SU-DHL-6 (cell line): ENCODE data around the gene PRM1.

Experiments
- EZH2phosphoT487 ChIP-seq: fragments of 200-600 bp; sonication (generic), shearing (Covaris generic); conservative IDR thresholded peaks from 2 replicates; pipeline ENCODE4 v1.6.1; 2018; ENCODE audit warnings: mild to moderate bottlenecking, antibody characterized with exemption, low read length, moderate library complexity, mixed read lengths
- TF ChIP-seq, protein P1 (sequence below): fragments of 200-600 bp; sonication (generic); IDR thresholded peaks from one replicate; pipeline ENCODE4 v1.5.1; 2017; ENCODE audit warnings: antibody characterized with exemption, mild to moderate bottlenecking, low read length, moderate library complexity; ENCODE audit not compliant: insufficient read depth, poor library complexity, severe bottlenecking

GRCh38 chr16:11285842-11286241 lies 4.7 kb upstream of the PRM1 start:
- TF ChIP-seq, protein P1, sequence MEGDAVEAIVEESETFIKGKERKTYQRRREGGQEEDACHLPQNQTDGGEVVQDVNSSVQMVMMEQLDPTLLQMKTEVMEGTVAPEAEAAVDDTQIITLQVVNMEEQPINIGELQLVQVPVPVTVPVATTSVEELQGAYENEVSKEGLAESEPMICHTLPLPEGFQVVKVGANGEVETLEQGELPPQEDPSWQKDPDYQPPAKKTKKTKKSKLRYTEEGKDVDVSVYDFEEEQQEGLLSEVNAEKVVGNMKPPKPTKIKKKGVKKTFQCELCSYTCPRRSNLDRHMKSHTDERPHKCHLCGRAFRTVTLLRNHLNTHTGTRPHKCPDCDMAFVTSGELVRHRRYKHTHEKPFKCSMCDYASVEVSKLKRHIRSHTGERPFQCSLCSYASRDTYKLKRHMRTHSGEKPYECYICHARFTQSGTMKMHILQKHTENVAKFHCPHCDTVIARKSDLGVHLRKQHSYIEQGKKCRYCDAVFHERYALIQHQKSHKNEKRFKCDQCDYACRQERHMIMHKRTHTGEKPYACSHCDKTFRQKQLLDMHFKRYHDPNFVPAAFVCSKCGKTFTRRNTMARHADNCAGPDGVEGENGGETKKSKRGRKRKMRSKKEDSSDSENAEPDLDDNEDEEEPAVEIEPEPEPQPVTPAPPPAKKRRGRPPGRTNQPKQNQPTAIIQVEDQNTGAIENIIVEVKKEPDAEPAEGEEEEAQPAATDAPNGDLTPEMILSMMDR, result no peak
- no peak for TF ChIP-seq EZH2phosphoT487
